GM21786 (cell line): ENCODE measurements around the gene BCAS3.
"Not testable (repeated sequence)": the region's sequence is repeated elsewhere in the genome, so short reads cannot be mapped to it uniquely, and the experiment has no call there.

Experiments used
- ATAC-seq: cut with Tn5 transposase; IDR thresholded peaks from one replicate; pipeline ENCODE4 v1.9.1; 2021; ENCODE audit not compliant: unreplicated experiment

Gene BCAS3

DNA sequence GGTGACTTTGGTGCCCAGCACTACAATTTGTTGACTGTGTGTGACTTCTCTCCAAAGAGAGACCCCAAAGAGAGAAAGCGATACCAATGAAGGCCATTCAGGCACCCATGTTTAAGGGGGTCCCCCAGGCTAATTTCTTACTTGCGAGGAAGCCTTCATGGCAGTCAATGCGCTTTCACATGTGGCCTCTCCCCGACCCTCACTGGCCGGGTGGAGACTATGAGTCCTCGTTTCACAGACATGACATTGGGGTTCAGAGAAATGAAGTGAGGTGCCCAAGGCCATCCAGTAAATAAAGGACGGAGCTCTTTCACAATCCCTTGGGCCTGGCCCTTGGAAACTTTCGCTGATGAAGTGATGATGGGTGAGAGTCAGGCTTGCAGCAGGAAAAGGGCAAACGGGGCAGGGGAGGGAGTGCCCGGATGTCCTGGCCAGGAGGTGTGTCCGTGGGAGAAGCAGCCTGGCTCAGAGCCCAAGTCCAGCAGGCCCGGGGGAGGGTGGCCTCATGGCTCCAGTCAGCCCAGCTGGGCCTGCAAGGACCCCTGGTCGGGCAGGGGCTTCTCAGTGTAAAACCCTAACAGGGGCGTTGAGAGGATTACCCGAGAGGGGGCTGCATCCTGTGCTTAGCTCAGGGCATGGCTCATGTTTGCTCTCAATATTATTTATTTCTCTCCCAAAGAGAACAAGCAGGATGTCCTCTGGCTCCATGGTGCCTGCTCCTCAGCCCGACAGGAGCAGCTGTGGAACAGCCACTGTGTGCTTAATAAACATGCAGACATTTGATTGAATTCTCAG, 736.7 kb downstream of the BCAS3 start:
- no peak for ATAC-seq

DNA sequence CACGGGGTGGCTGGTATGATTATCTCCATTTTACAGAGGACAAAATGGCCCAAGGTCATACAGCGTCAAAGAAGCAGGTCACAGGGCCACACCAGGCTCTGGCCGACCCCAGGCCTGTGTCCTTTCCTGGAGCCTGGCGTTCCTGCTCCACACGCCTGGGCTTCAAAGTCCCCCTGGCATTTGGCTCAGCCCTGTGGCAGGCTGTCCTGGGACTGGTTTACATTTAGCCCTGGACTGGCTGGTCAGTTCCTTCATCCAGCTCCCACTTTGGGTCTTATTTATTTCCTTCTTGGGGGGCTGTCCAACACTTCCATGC, 737.2 kb downstream of the BCAS3 start:
- ATAC-seq = no peak

- ATAC-seq = no peak
Measured at GRCh38 chr17:61415374-61416210, 737.9 kb downstream of the BCAS3 start.

- ATAC-seq = no peak
Measured at GRCh38 chr17:61416211-61416539, 738.5 kb downstream of the BCAS3 start.

DNA sequence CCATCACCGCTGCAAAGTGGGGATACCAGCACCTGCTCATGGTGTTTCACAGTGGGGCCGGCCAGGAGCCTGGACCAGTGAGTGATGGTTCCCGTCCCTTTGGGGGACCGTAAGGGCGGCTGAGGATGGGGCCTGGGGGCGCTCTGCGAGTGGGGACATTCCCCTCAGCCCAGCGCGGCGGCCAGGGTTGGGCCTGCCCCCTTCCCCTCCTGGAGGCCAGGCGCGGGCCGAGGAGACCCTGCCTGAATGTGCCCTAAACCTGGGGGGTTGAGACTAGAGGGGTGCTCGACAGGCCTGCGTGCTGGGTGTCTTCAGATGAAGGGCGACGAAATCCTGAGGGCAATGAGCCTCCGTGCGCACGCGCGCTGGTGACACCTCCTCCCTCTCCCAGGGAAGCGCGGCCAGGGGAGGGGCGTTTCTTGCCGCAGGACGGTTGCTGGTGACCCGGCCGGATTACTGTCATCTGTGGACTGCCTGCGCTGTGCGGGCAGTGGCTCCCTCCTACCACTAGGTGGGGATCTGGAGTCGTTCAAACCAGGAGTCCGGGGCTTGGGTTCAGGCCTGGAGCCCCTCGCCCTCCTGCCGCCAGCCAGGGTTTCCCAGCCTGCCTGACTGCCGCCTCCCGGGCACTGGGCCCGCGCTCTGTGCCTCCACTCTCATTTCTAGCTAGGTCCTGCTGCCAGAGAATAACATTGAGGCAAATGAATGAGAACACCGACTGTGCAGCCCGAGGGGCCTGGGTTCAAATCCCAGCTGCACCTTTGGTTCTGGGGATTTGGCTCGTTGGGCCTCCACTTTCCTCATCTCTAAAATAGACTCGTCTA, 739.1 kb downstream of the BCAS3 start:
- no peak for ATAC-seq

DNA sequence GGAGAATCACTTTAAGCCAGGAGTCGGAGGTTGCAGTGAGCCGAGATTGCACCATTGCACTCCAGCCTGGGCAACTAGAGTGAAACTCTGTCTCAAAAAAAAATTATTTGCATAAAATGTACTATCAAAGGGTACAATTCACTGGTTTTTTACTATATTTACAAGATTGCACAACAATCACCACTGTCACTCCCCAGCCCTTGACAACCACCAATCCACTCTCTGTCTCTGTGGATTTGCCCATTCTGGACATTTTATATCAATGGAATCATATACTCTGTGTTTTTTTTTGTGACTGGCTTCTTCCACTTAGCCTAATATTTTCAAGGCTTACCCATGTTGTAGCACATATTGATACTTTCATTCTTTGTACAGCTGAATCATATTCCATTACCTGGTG, 740.8 kb downstream of the BCAS3 start:
- ATAC-seq = no peak

DNA sequence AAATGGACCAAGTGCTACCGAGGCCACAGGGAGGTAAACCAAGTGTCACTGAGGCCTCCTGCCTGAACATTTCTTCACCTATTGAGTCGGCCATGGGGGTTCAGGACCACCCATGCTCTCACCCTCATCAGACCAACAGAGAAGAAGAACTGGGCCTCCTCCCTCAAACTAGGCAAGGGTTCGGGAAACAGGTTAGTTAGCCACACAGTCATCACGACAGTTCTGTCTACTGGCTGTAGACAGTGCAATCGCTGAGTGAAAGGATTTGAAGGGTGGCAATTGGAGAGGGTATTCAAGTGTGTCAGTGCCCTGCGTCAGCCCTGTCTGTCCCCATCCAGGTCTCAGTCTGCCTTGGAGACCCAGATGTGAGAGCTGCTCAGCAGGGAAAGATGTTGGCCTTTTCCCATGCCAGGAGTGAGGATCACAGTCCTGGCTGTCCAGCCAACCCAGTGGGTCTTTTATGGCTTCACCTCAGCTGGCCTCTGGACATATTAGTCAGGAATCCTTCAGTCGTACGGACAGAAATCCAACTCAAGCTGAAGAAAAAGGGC, 741.9 kb downstream of the BCAS3 start:
- no peak for ATAC-seq

- no peak for ATAC-seq
Measured at GRCh38 chr17:61420052-61420451, 742.4 kb downstream of the BCAS3 start.

- ATAC-seq = no peak
Measured at GRCh38 chr17:61420745-61421398, 743.2 kb downstream of the BCAS3 start.

GRCh38 chr17:61421460-61421859, 743.8 kb downstream of the BCAS3 start:
- no peak for ATAC-seq

DNA sequence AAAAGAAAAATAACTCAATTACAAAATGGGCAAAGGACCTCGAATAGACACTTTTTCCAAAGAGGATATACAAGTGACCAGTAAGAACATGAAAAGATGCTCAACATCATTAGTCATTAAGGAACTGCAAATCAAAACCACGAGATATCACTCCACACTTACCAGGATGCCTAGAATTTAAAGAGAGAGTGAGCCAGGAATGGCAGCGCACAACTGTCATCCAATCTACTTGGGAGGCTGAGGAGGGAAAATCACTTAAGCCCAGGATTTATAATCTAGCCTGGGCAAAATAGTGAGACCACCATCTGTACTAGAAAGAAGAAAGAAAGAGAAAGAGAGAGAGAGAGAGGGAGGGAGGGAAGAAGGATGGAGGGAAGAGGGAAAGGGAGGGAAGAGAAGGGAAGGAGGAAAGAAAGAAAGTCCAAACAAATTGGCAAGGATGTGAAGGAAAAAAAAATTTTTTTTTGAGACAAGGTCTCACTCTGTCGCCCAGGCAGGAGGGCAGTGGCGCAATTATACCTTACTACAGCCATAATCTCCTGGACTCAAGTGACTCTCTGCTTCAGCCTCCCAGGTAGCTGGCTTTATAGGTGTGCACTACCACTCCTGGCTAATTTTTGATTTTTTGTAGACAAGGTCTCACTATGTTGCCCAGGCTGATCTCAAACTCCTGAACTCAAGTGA, 744.6 kb downstream of the BCAS3 start:
- no peak for ATAC-seq

GRCh38 chr17:61422869-61423268, 745.2 kb downstream of the BCAS3 start:
- ATAC-seq = no peak

GRCh38 chr17:61423967-61424649, 746.5 kb downstream of the BCAS3 start:
- no peak for ATAC-seq

GRCh38 chr17:61425682-61426481, 748.2 kb downstream of the BCAS3 start:
- no peak for ATAC-seq

DNA sequence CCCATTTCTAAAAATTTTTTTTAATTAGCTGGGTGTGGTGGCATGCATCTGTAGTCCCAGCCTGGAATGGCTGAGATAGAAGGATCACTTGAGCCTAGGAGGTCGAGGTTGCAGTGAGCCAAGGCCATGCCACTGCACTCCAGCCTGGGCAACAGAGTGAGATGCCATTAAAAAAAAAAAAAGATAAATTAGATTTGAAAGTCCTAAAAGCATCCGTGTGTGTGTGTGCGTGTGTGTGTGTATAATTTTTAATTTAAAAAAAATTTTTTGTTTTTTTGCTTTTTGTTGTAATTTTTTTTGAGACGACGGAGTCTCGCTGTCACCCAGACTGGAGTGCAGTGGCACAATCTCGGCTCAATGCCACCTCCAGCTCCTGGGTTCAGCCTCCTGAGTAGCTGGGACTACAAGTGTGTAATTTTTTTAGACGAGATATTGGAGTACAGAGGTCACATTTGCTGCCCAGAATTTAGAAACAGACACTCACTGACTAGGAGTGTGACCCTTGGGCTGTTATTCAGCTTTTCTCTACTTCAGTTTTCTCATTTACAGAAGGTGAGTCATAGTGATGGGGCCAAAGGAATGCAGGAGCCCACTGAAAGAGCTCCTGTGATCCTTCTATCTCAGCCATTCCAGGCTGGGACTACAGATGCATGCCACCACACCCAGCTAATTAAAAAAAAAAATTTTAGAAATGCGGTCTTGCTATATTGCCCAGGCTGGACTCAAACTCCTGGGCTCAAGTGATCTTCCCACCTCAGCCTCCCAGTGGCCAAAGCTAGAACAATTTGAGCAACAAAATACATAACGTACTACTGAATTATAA, 749.0 kb downstream of the BCAS3 start:
- ATAC-seq = no peak

GRCh38 chr17:61427567-61427966, 749.9 kb downstream of the BCAS3 start:
- ATAC-seq = no peak

DNA sequence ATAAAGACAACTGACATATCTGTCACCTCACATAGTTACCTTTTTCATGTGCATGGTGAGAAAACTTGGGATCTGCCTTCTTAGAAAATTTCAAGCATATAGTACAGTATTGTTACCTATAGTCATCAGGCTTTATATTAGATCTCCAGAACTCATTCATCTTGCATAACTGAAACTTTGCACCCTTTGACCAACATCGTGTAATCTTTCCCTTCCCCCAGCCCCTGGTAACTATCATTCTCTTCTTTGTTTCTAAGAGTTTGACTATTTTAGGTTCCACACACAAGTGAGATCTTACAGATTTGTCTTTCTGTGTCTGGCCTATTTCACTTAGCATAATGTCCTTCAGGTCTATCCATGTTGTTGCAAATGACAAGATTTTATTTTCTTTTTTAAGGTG, 751.6 kb downstream of the BCAS3 start:
- ATAC-seq = no peak

DNA sequence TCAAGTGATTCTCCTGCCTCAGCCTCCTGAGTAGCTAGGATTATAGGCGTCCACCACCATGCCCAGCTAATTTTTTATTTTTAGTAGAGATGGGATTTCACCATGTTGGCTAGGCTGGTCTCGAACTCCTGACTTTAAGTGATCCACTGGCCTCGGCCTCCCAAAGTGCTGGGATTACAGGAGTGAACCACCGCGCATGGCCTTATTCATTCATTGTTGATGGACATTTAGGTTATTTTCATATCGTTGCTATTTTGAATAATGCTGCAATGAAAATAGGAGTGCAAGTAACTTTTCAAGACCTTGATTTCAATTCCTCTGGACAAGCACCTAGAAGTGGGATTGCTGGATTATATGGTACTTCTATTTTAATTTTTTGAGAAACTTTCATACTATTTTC, 752.2 kb downstream of the BCAS3 start:
- ATAC-seq = not testable (repeated sequence)
